Cerebellar nuclear complex (tissue), 1 donor: Measurements from ENCODE around the gene LMBR1.
"Not testable (repeated sequence)": the region's sequence is repeated elsewhere in the genome, so short reads cannot be mapped to it uniquely, and the experiment has no call there.

Source experiments
- DNase-seq, 2 experiments: peaks; one replicate each; lab custom pipeline; 2025; lab: John Stamatoyannopoulos, UW

The LMBR1 gene

DNA sequence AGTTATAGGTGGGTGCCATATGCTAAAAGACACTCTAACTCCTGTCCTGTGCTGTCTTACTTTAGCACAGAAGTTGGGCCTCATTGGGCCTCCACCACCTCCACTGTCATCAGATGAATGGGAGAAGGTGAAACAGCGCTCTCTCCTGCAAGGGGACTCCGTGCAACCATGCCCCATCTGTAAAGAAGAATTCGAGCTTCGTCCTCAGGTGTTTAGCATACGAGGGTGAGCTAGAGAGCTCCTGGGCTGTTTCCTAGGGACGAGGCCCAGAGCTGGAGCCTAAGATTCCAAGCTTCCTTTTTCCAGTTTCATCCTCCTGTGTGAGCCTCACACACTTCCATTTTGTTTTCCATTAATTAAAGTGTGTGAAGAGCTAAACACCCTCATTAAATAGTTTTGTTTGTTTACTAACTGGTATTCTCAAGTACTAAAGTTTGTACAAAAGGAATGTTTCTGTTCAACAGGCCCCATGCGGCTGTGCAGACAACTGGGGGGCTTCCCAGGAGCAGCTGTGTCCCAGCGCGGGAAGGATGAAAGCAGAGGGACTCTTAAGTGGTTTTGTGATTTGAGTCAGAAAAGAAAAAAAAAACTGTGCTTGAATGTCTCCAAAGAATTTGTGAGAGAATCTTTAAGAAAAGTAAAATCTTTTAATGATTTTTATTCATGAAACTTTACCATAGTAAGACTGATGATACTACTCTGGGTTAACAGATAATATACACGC, 238.3 kb downstream of the LMBR1 start:
- no peak for DNase-seq

GRCh38 chr7:156652886-156653568, 240.0 kb downstream of the LMBR1 start:
- DNase-seq = no peak

- no peak for DNase-seq
These were observed 241.5 kb downstream of the LMBR1 start for GRCh38 chr7:156651474-156651873.

DNA sequence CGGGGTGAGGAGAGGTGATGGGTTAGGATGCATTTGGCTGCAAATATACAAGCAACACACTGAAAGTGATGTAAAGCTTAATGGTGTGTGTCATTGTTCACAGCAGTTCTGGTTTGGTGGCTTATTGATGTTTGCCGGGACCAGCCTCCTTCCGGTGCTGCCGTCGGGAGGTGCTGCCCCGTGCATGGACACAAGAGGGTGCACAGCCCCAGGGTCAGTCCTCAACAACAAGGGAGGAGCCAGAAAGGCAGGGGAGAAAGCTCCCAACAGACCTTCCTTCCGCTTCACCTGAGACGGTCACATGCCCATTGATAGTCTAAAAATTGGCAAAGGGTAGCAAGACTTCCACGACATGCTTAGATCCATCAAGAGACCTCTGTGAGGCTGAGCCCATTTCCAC, 242.9 kb downstream of the LMBR1 start:
- DNase-seq = no peak

DNA sequence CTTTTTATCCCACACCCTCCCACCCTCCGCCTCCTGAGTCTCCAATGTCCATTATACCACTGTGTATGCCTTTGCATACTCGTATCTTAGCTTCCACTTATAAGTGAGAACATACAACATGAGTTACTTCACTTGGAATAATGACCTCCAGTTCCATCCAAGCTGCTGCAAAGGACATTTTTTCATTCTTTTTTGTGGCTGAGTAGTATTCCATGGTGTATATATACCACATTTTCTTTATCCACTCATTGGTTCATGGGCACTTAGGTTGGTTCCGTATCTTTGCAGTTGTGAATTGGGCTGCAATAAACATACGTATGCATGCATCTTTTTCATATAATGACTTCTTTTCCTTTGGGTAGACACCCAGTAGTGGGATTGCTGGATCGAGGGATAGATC, 245.7 kb downstream of the LMBR1 start:
- DNase-seq = not testable (repeated sequence)

DNA sequence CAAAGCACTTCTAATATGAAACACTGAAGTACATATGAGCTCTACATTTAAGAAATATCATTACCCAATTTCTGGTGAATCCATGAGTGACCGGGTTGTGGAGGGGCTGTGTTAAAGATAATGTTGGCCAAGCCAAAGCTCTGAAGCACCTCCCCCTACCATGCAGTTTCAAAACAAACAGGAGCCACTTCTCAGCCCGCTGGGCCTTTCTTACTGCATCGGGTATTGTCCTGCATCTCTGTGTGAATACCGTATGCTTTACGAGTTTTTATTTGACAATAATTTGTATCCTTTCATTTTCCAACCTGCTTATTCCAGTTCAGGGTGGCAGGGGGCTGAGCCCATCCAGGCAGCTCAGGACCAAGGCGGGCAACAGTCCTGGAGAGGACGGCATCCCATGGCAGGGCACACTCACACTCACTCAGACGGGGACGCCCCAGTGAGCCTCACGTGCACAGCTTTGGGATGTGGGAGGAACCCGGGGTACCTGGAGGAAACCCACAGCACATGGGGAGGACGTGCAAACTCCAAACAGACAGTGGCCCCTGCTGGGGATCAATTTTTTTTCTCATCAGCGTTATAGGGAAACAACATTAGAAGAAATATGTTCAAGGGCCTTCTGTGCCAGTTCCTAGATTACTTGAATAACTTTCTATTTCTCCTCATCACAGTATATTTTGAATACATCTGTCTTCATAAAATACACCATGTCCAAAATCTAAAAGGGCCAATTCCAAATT, 250.5 kb downstream of the LMBR1 start:
- DNase-seq = no peak

DNA sequence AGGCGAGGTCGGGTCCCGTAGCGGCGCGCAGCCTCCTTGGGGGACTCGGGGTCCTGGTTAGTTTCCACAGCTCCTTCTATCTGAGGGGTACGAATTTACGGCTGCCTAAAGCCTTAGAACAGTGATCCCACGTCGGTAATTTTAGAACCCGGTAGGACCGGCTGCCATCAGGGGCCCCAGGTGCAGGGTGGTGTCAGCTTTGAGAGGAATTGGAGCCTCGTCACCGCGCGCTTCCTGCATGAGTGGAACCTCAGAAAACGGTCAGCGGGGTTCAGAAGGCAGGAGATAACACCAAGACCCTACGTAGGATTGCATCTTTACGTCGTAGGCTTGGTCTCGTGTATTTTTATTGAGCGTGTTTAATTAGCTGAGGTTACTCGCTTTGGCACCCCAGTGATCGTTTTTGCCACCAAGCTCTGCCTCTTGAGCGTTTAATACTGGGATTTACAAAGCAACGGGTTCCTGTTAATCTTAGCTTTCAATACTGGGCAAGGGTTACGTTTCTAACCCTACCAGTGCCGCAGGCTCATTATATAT, 252.0 kb downstream of the LMBR1 start:
- DNase-seq = no peak

DNA sequence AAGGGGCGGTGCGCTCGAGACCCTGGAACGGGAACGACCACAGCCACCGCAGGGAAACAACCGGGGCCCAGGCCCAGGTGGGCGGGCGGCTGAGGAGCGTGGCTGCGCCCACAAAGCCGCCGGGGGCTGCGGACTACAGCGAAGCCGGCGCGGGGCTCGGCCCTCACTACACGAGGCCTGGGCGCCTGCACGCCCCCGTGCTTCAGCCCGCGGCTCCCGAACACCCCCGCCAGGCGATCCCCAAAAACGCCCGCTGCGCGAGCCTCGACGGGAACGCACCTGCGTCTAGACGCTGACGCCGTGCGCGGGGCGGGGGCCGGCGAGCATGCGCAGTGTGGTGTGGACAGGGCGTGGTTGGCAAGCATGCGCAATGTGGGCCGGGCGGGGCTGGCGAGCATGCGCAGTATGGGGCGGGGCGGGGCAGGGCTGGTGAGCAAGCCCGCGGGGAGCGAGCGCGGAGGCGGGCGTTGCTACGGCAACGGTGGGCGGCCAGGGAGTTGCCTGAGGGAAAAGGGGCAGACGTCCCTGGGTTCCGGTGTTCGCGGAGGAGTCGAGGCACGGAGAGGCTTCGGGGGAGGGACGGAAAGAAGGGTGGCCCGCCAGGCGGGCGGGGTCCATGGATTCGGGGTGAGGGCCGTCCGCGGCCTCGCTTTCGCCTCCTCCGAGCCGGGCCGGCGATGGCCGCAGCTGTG, 252.6 kb downstream of the LMBR1 start, which contains the start of gene RNF32:
TSS of gene RNF32 (plus strand) at position 518 of the 692 bp plus-strand sequence. CDS start 3,104 bp downstream, outside the sequence.
- peak in 1 of 2 experiments; percentile 36 for DNase-seq

DNA sequence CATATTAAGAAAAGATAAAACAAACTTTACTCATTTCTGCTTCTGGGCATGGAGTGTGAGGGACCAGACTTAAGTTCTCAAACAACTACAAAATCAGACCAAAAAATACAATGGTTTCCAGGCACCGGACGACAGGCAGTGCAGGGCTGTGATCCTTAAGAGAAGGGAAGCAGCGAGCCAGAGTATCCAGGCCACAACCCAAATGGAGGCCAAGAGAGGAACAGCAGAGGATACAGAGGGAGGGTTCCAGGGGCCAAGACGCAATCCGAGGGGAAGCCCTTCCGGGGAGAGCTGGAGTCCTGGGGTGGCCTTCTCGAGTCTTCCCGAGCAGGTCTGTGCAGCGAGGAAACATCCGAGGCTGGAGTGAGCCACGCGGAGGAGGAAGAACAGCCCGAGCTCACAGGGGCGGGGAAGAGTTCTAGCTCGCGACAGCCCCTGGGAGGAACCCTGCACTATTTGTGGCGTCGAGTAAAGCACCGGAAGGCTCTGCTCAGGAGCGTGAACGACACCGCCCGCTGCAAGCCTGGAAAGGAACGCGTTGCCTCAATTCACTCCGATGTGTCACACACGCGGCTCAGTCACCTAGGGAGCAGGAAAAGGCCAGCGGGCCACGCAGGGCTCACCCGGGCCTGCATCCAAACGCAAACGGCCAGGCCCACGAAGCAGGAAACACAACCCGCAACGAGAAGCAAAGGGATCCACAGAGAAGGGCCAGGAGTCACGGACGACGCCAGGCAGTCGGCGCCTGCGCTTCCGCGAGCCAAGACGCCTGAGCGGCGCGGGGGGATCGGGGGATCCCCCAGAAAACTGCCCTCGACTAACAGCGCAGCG, 253.3 kb downstream of the LMBR1 start:
- no peak for DNase-seq

GRCh38 chr7:156638443-156639077, 254.4 kb downstream of the LMBR1 start:
- no peak for DNase-seq

- not testable (repeated sequence) for DNase-seq
These were observed 255.9 kb downstream of the LMBR1 start for GRCh38 chr7:156637093-156637492.

GRCh38 chr7:156635529-156636385, 257.2 kb downstream of the LMBR1 start:
- no peak for DNase-seq

DNA sequence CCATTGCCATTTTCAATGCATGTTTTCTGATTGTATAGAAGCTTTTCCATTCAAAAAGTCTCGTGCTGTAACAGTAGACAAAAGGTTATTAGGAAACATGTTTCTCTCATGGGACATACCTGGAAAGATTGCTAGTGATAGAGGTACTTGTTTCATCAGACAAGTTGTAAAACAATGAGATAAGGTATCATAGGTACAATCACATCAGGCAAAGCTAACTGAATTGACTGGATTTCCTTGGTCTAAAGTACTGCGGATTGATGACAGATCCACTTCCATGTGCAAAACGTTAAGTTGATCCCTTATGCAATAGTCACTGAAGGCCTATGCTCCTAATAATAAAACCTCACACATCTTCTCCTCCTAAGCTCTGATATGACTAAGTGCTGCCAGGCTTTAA, 258.9 kb downstream of the LMBR1 start:
- no peak for DNase-seq

DNA sequence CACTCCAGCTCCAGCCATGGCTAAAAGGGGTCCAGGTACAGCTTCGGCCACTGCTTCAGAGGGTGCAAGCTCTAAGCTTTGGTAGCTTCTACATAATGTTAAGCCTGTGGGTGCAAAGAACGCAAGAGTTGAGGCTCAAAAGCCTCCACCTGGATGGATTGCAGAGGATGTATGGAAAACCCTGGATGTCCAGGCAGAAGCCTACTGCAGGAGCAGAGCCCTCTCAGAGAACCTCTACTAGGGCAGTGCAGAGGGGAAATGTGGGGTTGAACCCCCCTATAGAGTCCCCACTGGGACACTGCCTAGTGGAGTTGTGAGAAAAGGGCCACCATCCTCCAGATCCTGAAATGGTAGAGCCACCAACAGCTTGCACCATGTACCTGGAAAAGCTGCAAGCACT, 263.1 kb downstream of the LMBR1 start:
- DNase-seq = no peak

- DNase-seq = no peak
These were observed 264.4 kb downstream of the LMBR1 start for GRCh38 chr7:156628562-156628961.
